IMR-90 (cell line): ENCODE measurements around the gene STAT6. TPM values are rescaled to one million over a fixed set of nuclear protein-coding genes. Genes with fewer than 3 reads are reported as not detected.

ENCODE experiments used
- ATAC-seq: fragments of 200-7000 bp; cut with Tn5 transposase; 2 replicates; pipeline ENCODE4 v1.9.1; 2020; ENCODE audit warnings: low read depth, mild to moderate bottlenecking, moderate library complexity
- BruUV-seq: library from RNA; stranded (reverse); fragments of 400-500 nt; replicated peaks from 2 replicates; lab custom pipeline; 2021; lab: Mats Ljungman, UMichigan
- CTCF ChIA-PET: fragments of 300-600 bp; formaldehyde crosslinking; extraction: SDS; loops from one replicate; lab custom pipeline; 2021; ENCODE audit warnings: antibody characterized with exemption; lab: Yijun Ruan, JAX
- POLR2A ChIA-PET: fragments of 300-600 bp; sonication (Branson Sonifier 250); formaldehyde crosslinking; loops from one replicate; lab custom pipeline; 2022; ENCODE audit warnings: antibody characterized with exemption; ENCODE audit not compliant: unreplicated experiment; lab: Charles Lee
- DNase-seq: peaks from one replicate; pipeline ENCODE4 v3.0.0; 2013
- H2AFZ ChIP-seq: replicated peaks from 2 replicates; pipeline ENCODE3; 2013; ENCODE audit warnings: low read length, mild to moderate bottlenecking; ENCODE audit not compliant: poor library complexity
- H2AK5ac ChIP-seq: 2 replicates; pipeline ENCODE4 v1.6.1; 2013; ENCODE audit warnings: low read depth, low read length, inconsistent platforms
- H2AK9ac ChIP-seq: replicated peaks from 2 replicates; pipeline ENCODE3; 2013; ENCODE audit warnings: mild to moderate bottlenecking, low read depth, low read length, moderate library complexity; ENCODE audit not compliant: poor library complexity
- H2BK120ac ChIP-seq: 2 replicates; pipeline ENCODE4 v1.6.1; 2013; ENCODE audit warnings: low read depth, low read length, inconsistent platforms
- H2BK15ac ChIP-seq: 3 replicates; pipeline ENCODE4 v1.6.1; 2013; ENCODE audit warnings: low read depth, low read length, inconsistent platforms
- H2BK20ac ChIP-seq: 2 replicates; pipeline ENCODE4 v1.6.1; 2013; ENCODE audit warnings: low read depth, mild to moderate bottlenecking, inconsistent platforms, low read length, moderate library complexity
- H2BK5ac ChIP-seq: 2 replicates; pipeline ENCODE4 v1.6.1; 2013; ENCODE audit warnings: mild to moderate bottlenecking, low read depth, low read length, inconsistent platforms; ENCODE audit not compliant: poor library complexity, severe bottlenecking
- H3K14ac ChIP-seq: replicated peaks from 2 replicates; pipeline ENCODE4 v1.6.1; 2013; ENCODE audit warnings: low read depth, low read length, inconsistent platforms
- H3K18ac ChIP-seq: 2 replicates; pipeline ENCODE4 v1.6.1; 2013; ENCODE audit warnings: low read depth, low read length, control low read depth
- H3K23ac ChIP-seq: 2 replicates; pipeline ENCODE4 v1.6.1; 2013; ENCODE audit warnings: low read depth, low read length, inconsistent platforms
- H3K27ac ChIP-seq: 2 replicates; pipeline ENCODE4 v1.5.1; 2013; ENCODE audit warnings: mild to moderate bottlenecking, control low read depth, low read length; ENCODE audit not compliant: insufficient read depth
- H3K27me3 ChIP-seq: 2 replicates; pipeline ENCODE4 v1.6.1; 2013; ENCODE audit warnings: low read length; ENCODE audit not compliant: control insufficient read depth, insufficient read depth
- H3K36me3 ChIP-seq: 2 replicates; pipeline ENCODE4 v1.6.1; 2013; ENCODE audit warnings: low read length, mixed read lengths; ENCODE audit not compliant: control insufficient read depth, insufficient read depth
- H3K4ac ChIP-seq: 2 replicates; pipeline ENCODE4 v1.6.1; 2013; ENCODE audit warnings: low read depth, low read length, inconsistent platforms
- H3K4me1 ChIP-seq: 2 replicates; pipeline ENCODE4 v1.6.1; 2013; ENCODE audit warnings: low read length, mixed read lengths; ENCODE audit not compliant: control insufficient read depth, insufficient read depth
- H3K4me2 ChIP-seq: 2 replicates; pipeline ENCODE4 v1.6.1; 2013; ENCODE audit warnings: low read depth, mild to moderate bottlenecking, control low read depth, low read length, moderate library complexity
- H3K4me3 ChIP-seq: 2 replicates; pipeline ENCODE4 v1.5.1; 2013; ENCODE audit warnings: low read depth, mild to moderate bottlenecking, control low read depth, low read length, moderate library complexity; ENCODE audit not compliant: insufficient read depth
- H3K56ac ChIP-seq: 2 replicates; pipeline ENCODE4 v1.6.1; 2013; ENCODE audit warnings: low read length, inconsistent platforms; ENCODE audit not compliant: insufficient read depth; ENCODE audit errors: extremely low read depth
- H3K79me1 ChIP-seq, 2 experiments: 2 replicates each; pipeline ENCODE4 v1.6.1; 2013; ENCODE audit warnings: low read length in 2 of 2, inconsistent platforms in 1 of 2, low read depth in 1 of 2
- H3K9ac ChIP-seq: 2 replicates; pipeline ENCODE4 v1.6.1; 2013; ENCODE audit warnings: low read depth, low read length, control low read depth
- H3K9me1 ChIP-seq: 2 replicates; pipeline ENCODE4 v1.6.1; 2013; ENCODE audit warnings: low read length, inconsistent platforms; ENCODE audit not compliant: insufficient read depth
- H3K9me3 ChIP-seq: 2 replicates; pipeline ENCODE4 v1.6.1; 2013; ENCODE audit warnings: low read length; ENCODE audit not compliant: control insufficient read depth, insufficient read depth
- H4K20me1 ChIP-seq: 2 replicates; pipeline ENCODE4 v1.6.1; 2013; ENCODE audit warnings: low read length, inconsistent platforms; ENCODE audit not compliant: insufficient read depth
- H4K5ac ChIP-seq: 2 replicates; pipeline ENCODE4 v1.6.1; 2013; ENCODE audit warnings: mild to moderate bottlenecking, low read depth, low read length, control low read depth
- H4K8ac ChIP-seq, 2 experiments: 2 replicates each; pipeline ENCODE4 v1.6.1; 2013; ENCODE audit warnings: low read depth in 2 of 2, low read length in 2 of 2, control low read depth in 1 of 2, inconsistent platforms in 1 of 2
- H4K91ac ChIP-seq: 2 replicates; pipeline ENCODE4 v1.6.1; 2013; ENCODE audit warnings: low read depth, low read length, inconsistent platforms; ENCODE audit not compliant: insufficient read depth
- BHLHE40 ChIP-seq: fragments of 150-350 bp; IDR thresholded peaks from 2 replicates; pipeline ENCODE4 v1.6.1; 2016; ENCODE audit warnings: mild to moderate bottlenecking, low read depth, low read length
- CEBPB ChIP-seq: IDR thresholded peaks from 2 replicates; pipeline ENCODE4 v1.6.1; 2012; ENCODE audit warnings: low read depth, low read length, improper control_type of control experiment
- CHD1 ChIP-seq: IDR thresholded peaks from 2 replicates; pipeline ENCODE4 v1.6.1; 2012; ENCODE audit warnings: low read depth, low read length, improper control_type of control experiment
- FOS ChIP-seq: fragments of 150-350 bp; IDR thresholded peaks from 2 replicates; pipeline ENCODE4 v1.6.1; 2016; ENCODE audit warnings: low read depth, low read length
- MAFK ChIP-seq: IDR thresholded peaks from 2 replicates; pipeline ENCODE4 v1.6.1; 2012; ENCODE audit warnings: low read depth, low read length, improper control_type of control experiment
- MAZ ChIP-seq: IDR thresholded peaks from 2 replicates; pipeline ENCODE4 v1.6.1; 2012; ENCODE audit warnings: low read depth, mild to moderate bottlenecking, low read length, improper control_type of control experiment, moderate library complexity, borderline replicate concordance
- MXI1 ChIP-seq: IDR thresholded peaks from 2 replicates; pipeline ENCODE4 v1.6.1; 2012; ENCODE audit warnings: low read depth, mild to moderate bottlenecking, low read length, moderate library complexity, borderline replicate concordance
- NFE2L2 ChIP-seq: fragments of 150-350 bp; IDR thresholded peaks from 2 replicates; pipeline ENCODE4 v1.6.1; 2016; ENCODE audit warnings: low read depth, mild to moderate bottlenecking, low read length
- POLR2A ChIP-seq: IDR thresholded peaks from 2 replicates; pipeline ENCODE4 v1.6.1; 2012; ENCODE audit warnings: mild to moderate bottlenecking, low read depth, low read length
- RAD21 ChIP-seq: IDR thresholded peaks from 2 replicates; pipeline ENCODE4 v1.6.1; 2012; ENCODE audit warnings: low read length, improper control_type of control experiment
- RCOR1 ChIP-seq: IDR thresholded peaks from 2 replicates; pipeline ENCODE4 v1.6.1; 2012; ENCODE audit warnings: mild to moderate bottlenecking, low read length, improper control_type of control experiment; ENCODE audit not compliant: insufficient replicate concordance
- RFX5 ChIP-seq: IDR thresholded peaks from 2 replicates; pipeline ENCODE4 v1.8.0; 2012; ENCODE audit warnings: low read depth, mild to moderate bottlenecking, low read length, moderate library complexity
- SMC3 ChIP-seq: fragments of 150-350 bp; IDR thresholded peaks from 2 replicates; pipeline ENCODE4 v1.6.1; 2016; ENCODE audit warnings: low read depth, mild to moderate bottlenecking, antibody characterized with exemption, low read length, moderate library complexity
- WGBS, 2 experiments: methylation state at CpG; one replicate each; pipeline versions ENCODE4 v1.1.5 to v1.1.7; 2013; ENCODE audit warnings: missing lambda C conversion rate in 2 of 2; ENCODE audit not compliant: insufficient read length in 1 of 2; ENCODE audit errors: extremely low coverage in 2 of 2; 5-methylcytosine and 5-hydroxymethylcytosine counted together
- dilution Hi-C: fragments of 300-500 bp; cut with HindIII; formaldehyde crosslinking; loops from one replicate; pipeline ENCODE4 v1.14.3; 2018; ENCODE audit warnings: low sequenced_read_pairs; ENCODE audit not compliant: unreplicated experiment
- in situ Hi-C: fragments of 300-500 bp; cut with MboI; formaldehyde crosslinking; loops from 3 replicates; pipeline ENCODE4 v1.14.3; 2019; ENCODE audit warnings: low sequenced_read_pairs, inconsistent platforms, mixed read lengths
- intact Hi-C: fragments of 100-400 bp; cut with micrococcal nuclease; formaldehyde crosslinking; loops from 2 replicates; pipeline ENCODE4 v1.10.0; 2022
- polyA plus RNA-seq, 3 experiments: library from polyadenylated mRNA; depleted of rRNA; stranded (reverse); fragments of >200 nt; gene quantifications; 2 replicates each; pipeline ENCODE4 v1.2.3, GENCODE V29; 2012; ENCODE audit warnings: low replicate concordance in 1 of 3
- total RNA-seq: library from RNA; depleted of rRNA; stranded (reverse); fragments of >200 nt; gene quantifications from 2 replicates; pipeline ENCODE4 v1.2.3, GENCODE V29; 2012
- TF ChIP-seq, protein P1 (sequence below): fragments of 150-350 bp; IDR thresholded peaks from 2 replicates; pipeline ENCODE4 v1.6.1; 2016; ENCODE audit warnings: low read depth, mild to moderate bottlenecking, low read length, moderate library complexity, borderline replicate concordance
- TF ChIP-seq, protein P2 (sequence below): fragments of 150-350 bp; IDR thresholded peaks from 2 replicates; pipeline ENCODE4 v1.6.1; 2017; ENCODE audit warnings: mild to moderate bottlenecking, antibody characterized with exemption, low read length, low read depth
- TF ChIP-seq, protein P3 (sequence below): conservative IDR thresholded peaks from 2 replicates; pipeline ENCODE4 v1.5.1; 2012; ENCODE audit warnings: mild to moderate bottlenecking, low read depth, low read length, improper control_type of control experiment

STAT6 gene
- total and polyA plus RNA-seq, 2 of the 4 experiments (the other 2 are of a cell fraction) = 43.4 to 96.9 TPM

DNA sequence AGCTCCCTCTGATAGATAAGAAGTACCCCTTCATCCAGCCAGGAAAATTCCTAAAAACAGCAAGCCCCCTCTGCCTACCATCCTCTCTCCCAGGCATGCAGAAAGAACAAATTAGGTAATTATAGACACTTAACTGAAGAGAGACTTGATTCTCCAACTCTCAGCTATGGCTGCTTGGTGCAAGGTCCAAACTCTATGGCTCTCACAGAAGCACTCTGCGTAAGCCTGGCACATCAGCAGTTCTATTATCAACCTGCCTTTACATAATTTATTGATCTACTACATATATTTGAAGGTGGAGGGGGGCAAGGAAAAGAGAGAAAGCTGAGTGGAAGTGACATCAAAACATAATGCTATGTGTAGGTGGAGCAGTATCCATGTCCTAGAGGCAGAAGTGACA lies 60.2 kb downstream of the STAT6 start:
- Histone ChIP-seq H2BK20ac (no peak overlapping the region), H2AK5ac (no peak overlapping the region), H3K9me3 (no peaks in the 10 kb centered on the region), H3K27ac (no peak overlapping the region), H3K9ac (no peak overlapping the region), H4K20me1 (peaks cover 10% of the 10 kb centered on the region; the same call in 1 of the 2 replicates), H2BK120ac (no peak overlapping the region), H2AK9ac (no peak overlapping the region), H3K4me2 (no peak overlapping the region), H3K4me3 (no peak overlapping the region), H4K5ac (no peak overlapping the region), H4K91ac (no peak overlapping the region), H2AFZ (no peak overlapping the region), H3K23ac (no peak overlapping the region), H3K56ac (no peak overlapping the region), H3K27me3 (peaks cover 14% of the 10 kb centered on the region), H3K18ac (no peak overlapping the region), H3K4ac (no peak overlapping the region), H2BK5ac (no peak overlapping the region), H2BK15ac (no peak overlapping the region), H4K8ac (no peak overlapping the region), H3K9me1 (no peaks in the 10 kb centered on the region; the same call in 1 of the 2 replicates), H3K4me1 (peaks cover 3% of the 10 kb centered on the region; the same call in 1 of the 2 replicates), H3K14ac (no peak overlapping the region), H3K79me1 (no peaks in the 10 kb centered on the region), H3K36me3 (no peaks in the 10 kb centered on the region)
- dilution Hi-C loops = no loop called here
- no TSS peak for BruUV-seq
- in situ Hi-C loops = loop anchor here (5.0 kb wide), 1 partner anchor 34 kb away; the partner anchor contains the start of gene TAC3
- ATAC-seq (no peak), DNase-seq (no peak)
- intact Hi-C loops = no loop called here
- TF ChIP-seq CHD1 (no peak), RCOR1 (no peak), MAFK (no peak), NFE2L2 (no peak), SMC3 (no peak), FOS (no peak), MXI1 (no peak), RFX5 (no peak), MAZ (no peak), BHLHE40 (no peak), CEBPB (no peak), RAD21 (no peak), POLR2A (no peak)
- TF ChIP-seq, protein P1, sequence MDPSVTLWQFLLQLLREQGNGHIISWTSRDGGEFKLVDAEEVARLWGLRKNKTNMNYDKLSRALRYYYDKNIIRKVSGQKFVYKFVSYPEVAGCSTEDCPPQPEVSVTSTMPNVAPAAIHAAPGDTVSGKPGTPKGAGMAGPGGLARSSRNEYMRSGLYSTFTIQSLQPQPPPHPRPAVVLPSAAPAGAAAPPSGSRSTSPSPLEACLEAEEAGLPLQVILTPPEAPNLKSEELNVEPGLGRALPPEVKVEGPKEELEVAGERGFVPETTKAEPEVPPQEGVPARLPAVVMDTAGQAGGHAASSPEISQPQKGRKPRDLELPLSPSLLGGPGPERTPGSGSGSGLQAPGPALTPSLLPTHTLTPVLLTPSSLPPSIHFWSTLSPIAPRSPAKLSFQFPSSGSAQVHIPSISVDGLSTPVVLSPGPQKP = no peak
- TF ChIP-seq, protein P2, sequence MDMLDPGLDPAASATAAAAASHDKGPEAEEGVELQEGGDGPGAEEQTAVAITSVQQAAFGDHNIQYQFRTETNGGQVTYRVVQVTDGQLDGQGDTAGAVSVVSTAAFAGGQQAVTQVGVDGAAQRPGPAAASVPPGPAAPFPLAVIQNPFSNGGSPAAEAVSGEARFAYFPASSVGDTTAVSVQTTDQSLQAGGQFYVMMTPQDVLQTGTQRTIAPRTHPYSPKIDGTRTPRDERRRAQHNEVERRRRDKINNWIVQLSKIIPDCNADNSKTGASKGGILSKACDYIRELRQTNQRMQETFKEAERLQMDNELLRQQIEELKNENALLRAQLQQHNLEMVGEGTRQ = no peak
- TF ChIP-seq, protein P3, sequence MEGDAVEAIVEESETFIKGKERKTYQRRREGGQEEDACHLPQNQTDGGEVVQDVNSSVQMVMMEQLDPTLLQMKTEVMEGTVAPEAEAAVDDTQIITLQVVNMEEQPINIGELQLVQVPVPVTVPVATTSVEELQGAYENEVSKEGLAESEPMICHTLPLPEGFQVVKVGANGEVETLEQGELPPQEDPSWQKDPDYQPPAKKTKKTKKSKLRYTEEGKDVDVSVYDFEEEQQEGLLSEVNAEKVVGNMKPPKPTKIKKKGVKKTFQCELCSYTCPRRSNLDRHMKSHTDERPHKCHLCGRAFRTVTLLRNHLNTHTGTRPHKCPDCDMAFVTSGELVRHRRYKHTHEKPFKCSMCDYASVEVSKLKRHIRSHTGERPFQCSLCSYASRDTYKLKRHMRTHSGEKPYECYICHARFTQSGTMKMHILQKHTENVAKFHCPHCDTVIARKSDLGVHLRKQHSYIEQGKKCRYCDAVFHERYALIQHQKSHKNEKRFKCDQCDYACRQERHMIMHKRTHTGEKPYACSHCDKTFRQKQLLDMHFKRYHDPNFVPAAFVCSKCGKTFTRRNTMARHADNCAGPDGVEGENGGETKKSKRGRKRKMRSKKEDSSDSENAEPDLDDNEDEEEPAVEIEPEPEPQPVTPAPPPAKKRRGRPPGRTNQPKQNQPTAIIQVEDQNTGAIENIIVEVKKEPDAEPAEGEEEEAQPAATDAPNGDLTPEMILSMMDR = no peak
- POLR2A ChIA-PET = no interaction called here
- WGBS, 2 experiments = no CpG with 5 or more reads among the region's 1 CpG
- CTCF ChIA-PET = interaction anchor here (1.2 kb wide), 1 partner anchor 18 kb away, joined by 3 read pairs; no protein-coding TSS in a partner anchor
